SK-N-SH (cell line): ENCODE data around the gene ABHD4. TPM values are rescaled to one million over a fixed set of nuclear protein-coding genes. Genes with fewer than 3 reads are reported as not detected.
"Not testable (repeated sequence)": the region's sequence is repeated elsewhere in the genome, so short reads cannot be mapped to it uniquely, and the experiment has no call there.

Source experiments
- CTCF ChIA-PET: fragments of 300-600, 350-600 bp; formaldehyde crosslinking; extraction: SDS; loops from one replicate; lab custom pipeline; 2021; lab: Yijun Ruan, JAX
- POLR2A ChIA-PET: fragments of 350-600 bp; sonication (Branson Sonifier 250); formaldehyde crosslinking; extraction: SDS; loops from one replicate; lab custom pipeline; 2020; ENCODE audit warnings: antibody characterized with exemption, inconsistent platforms; lab: Yijun Ruan, JAX
- DNase-seq: peaks from one replicate; pipeline ENCODE4 v3.0.0; 2012
- H2AFZ ChIP-seq: fragments of 200-600 bp; sonication (generic); 2 replicates; pipeline ENCODE4 v1.8.1; 2016; ENCODE audit warnings: antibody characterized with exemption, mild to moderate bottlenecking, low read depth
- H3F3A ChIP-seq: fragments of 200-600 bp; sonication (generic); replicated peaks from 2 replicates; pipeline ENCODE3; 2016; ENCODE audit warnings: antibody characterized with exemption, mild to moderate bottlenecking; ENCODE audit not compliant: insufficient read depth
- H3K27ac ChIP-seq, 2 experiments: fragments of 200-500 bp in 1 of 2; fragments of 200-600 bp in 1 of 2; sonication (Bioruptor generic) in 1 of 2; sonication (generic), shearing (Covaris generic) in 1 of 2; 2 replicates each; pipeline versions ENCODE4 v1.5.1 to v1.6.1; 2014 to 2016; ENCODE audit warnings: low read depth in 2 of 2, inconsistent platforms in 1 of 2, low read length in 1 of 2, mild to moderate bottlenecking in 1 of 2, mixed read lengths in 1 of 2
- H3K27me3 ChIP-seq: fragments of 200-600 bp; sonication (generic), shearing (Covaris generic); 2 replicates; pipeline ENCODE4 v1.6.1; 2016; ENCODE audit warnings: mixed run types; ENCODE audit not compliant: insufficient read depth
- H3K36me3 ChIP-seq, 2 experiments: fragments of 200-500 bp in 1 of 2; fragments of 200-600 bp in 1 of 2; sonication (Bioruptor generic) in 1 of 2; sonication (generic) in 1 of 2; replicated peaks in 1 of 2; 2 replicates each; pipeline versions ENCODE3 to v1.5.1; 2014 to 2016; ENCODE audit warnings: low read length in 1 of 2, mild to moderate bottlenecking in 1 of 2; ENCODE audit not compliant: insufficient read depth in 2 of 2, control insufficient read depth in 1 of 2
- H3K4me1 ChIP-seq, 2 experiments: fragments of 200-500 bp in 1 of 2; fragments of 200-600 bp in 1 of 2; sonication (Bioruptor generic) in 1 of 2; sonication (generic), shearing (Covaris generic) in 1 of 2; 2 replicates each; pipeline versions ENCODE4 v1.5.1 to v1.6.1; 2014 to 2016; ENCODE audit warnings: low read depth in 1 of 2, low read length in 1 of 2, mixed run types in 1 of 2; ENCODE audit not compliant: insufficient read depth in 2 of 2, control insufficient read depth in 1 of 2
- H3K4me2 ChIP-seq: fragments of 200-600 bp; sonication (generic), shearing (Covaris generic); 2 replicates; pipeline ENCODE4 v1.6.1; 2017; ENCODE audit warnings: mixed run types
- H3K4me3 ChIP-seq, 2 experiments: fragments of 200-500 bp in 1 of 2; fragments of 200-600 bp in 1 of 2; sonication (Bioruptor generic) in 1 of 2; sonication (generic), shearing (Covaris generic) in 1 of 2; 2 replicates each; pipeline versions ENCODE4 v1.5.1 to v1.8.1; 2014 to 2016; ENCODE audit warnings: low read depth in 2 of 2, inconsistent platforms in 1 of 2, low read length in 1 of 2, mild to moderate bottlenecking in 1 of 2, mixed read lengths in 1 of 2, moderate library complexity in 1 of 2
- H3K79me2 ChIP-seq: fragments of 200-600 bp; sonication (generic); 2 replicates; pipeline ENCODE4 v1.8.1; 2017; ENCODE audit warnings: mild to moderate bottlenecking; ENCODE audit not compliant: insufficient read depth
- H3K9ac ChIP-seq: fragments of 200-600 bp; sonication (generic); 2 replicates; pipeline ENCODE4 v1.6.1; 2017; ENCODE audit warnings: mixed run types
- H3K9me2 ChIP-seq: fragments of 200-600 bp; sonication (generic); 2 replicates; pipeline ENCODE4 v1.6.1; 2017; ENCODE audit warnings: mixed run types
- H3K9me3 ChIP-seq: fragments of 200-600 bp; sonication (generic); 2 replicates; pipeline ENCODE4 v1.6.1; 2017; ENCODE audit warnings: mixed run types, mild to moderate bottlenecking, moderate library complexity
- H4K20me1 ChIP-seq: fragments of 200-600 bp; sonication (generic); 2 replicates; pipeline ENCODE4 v1.6.1; 2017; ENCODE audit warnings: mild to moderate bottlenecking, mixed run types; ENCODE audit not compliant: insufficient read depth
- CHD2 ChIP-seq: fragments of 150-350 bp; IDR thresholded peaks from 2 replicates; pipeline ENCODE4 v1.6.1; 2018; ENCODE audit warnings: low read length; ENCODE audit not compliant: partially characterized antibody
- CTCF ChIP-seq: fragments of 200-600 bp; sonication (generic); IDR thresholded peaks from 2 replicates; pipeline ENCODE4 v1.6.1; 2017; ENCODE audit warnings: antibody characterized with exemption, mild to moderate bottlenecking, moderate library complexity
- EP300 ChIP-seq, 2 experiments: IDR thresholded peaks; 2 replicates each; pipeline versions ENCODE4 v1.4.0 to v1.6.1; 2012; ENCODE audit warnings: borderline replicate concordance in 1 of 2, low read depth in 1 of 2, low read length in 1 of 2
- EZH2phosphoT487 ChIP-seq: fragments of 200-600 bp; sonication (generic); IDR thresholded peaks from 2 replicates; pipeline ENCODE4 v1.6.1; 2017; ENCODE audit warnings: low read depth, mixed run types, mild to moderate bottlenecking, antibody characterized with exemption, moderate library complexity, borderline replicate concordance
- GABPA ChIP-seq: IDR thresholded peaks from 2 replicates; pipeline ENCODE4 v1.4.0; 2012; ENCODE audit warnings: low read depth, mild to moderate bottlenecking
- MXI1 ChIP-seq: IDR thresholded peaks from 2 replicates; pipeline ENCODE4 v1.6.1; 2012; ENCODE audit warnings: mild to moderate bottlenecking, low read depth, low read length, improper control_type of control experiment
- NRF1 ChIP-seq: IDR thresholded peaks from 2 replicates; pipeline ENCODE4 v1.6.1; 2012; ENCODE audit warnings: low read depth, mild to moderate bottlenecking, low read length
- RCOR1 ChIP-seq: fragments of 150-350 bp; IDR thresholded peaks from 2 replicates; pipeline ENCODE4 v1.6.1; 2017; ENCODE audit warnings: antibody characterized with exemption, low read length
- RFX5 ChIP-seq: IDR thresholded peaks from 2 replicates; pipeline ENCODE4 v1.6.1; 2012; ENCODE audit warnings: mild to moderate bottlenecking, improper control_type of control experiment, low read length
- SIN3A ChIP-seq: IDR thresholded peaks from 2 replicates; pipeline ENCODE4 v1.6.1; 2012; ENCODE audit warnings: low read depth, mild to moderate bottlenecking, low read length, moderate library complexity, borderline replicate concordance
- TEAD4 ChIP-seq: IDR thresholded peaks from 2 replicates; pipeline ENCODE4 v1.4.0; 2012; ENCODE audit warnings: mild to moderate bottlenecking, borderline replicate concordance; ENCODE audit not compliant: insufficient read depth
- USF2 ChIP-seq: fragments of 150-350 bp; IDR thresholded peaks from 2 replicates; pipeline ENCODE4 v1.6.1; 2017; ENCODE audit warnings: antibody characterized with exemption, low read length, low read depth, borderline replicate concordance
- YY1 ChIP-seq: IDR thresholded peaks from 2 replicates; pipeline ENCODE4 v1.4.0; 2012; ENCODE audit warnings: low read depth, mild to moderate bottlenecking
- ZBTB33 ChIP-seq: IDR thresholded peaks from 2 replicates; pipeline ENCODE4 v1.4.0; 2012; ENCODE audit warnings: low read depth, borderline replicate concordance
- WGBS: methylation state at CpG from one replicate; pipeline ENCODE4 v1.1.6; 2017; ENCODE audit warnings: low lambda C conversion rate; 5-methylcytosine and 5-hydroxymethylcytosine counted together
- polyA plus RNA-seq, 3 experiments: library from polyadenylated mRNA; depleted of rRNA; stranded (reverse); fragments of >200 nt; gene quantifications; 2 replicates each; pipeline ENCODE4 v1.2.3, GENCODE V29; 2012
- TF ChIP-seq, protein P1 (sequence below): fragments of 150-350 bp; IDR thresholded peaks from 2 replicates; pipeline ENCODE4 v1.6.1; 2016; ENCODE audit warnings: mild to moderate bottlenecking, low read depth, low read length

ABHD4 gene
- polyA plus RNA-seq, 1 of the 3 experiments (the other 2 are of a cell fraction) = 15.0 TPM

GRCh38 chr14:22553445-22553844 lies 44.7 kb upstream of the ABHD4 start:
- no peak for DNase-seq
- H3K79me2 ChIP-seq = no peaks in the 10 kb centered on the region
- WGBS = 87% methylated on average over 5 of the region's 5 CpGs
- no peak overlapping the region for H3K4me2 ChIP-seq
- H4K20me1 ChIP-seq = no peaks in the 10 kb centered on the region
- H3K27me3 ChIP-seq = no peaks in the 10 kb centered on the region
- ChIA-PET POLR2A (no interaction called here), CTCF (interaction anchor here (0.9 to 10.3 kb wide), 3 partner anchors 15 to 299 kb away, joined by 3 to 116 read pairs (median 5); no protein-coding TSS in a partner anchor)
- no peak overlapping the region for H3K27ac ChIP-seq
- H3K9me3 ChIP-seq = no peaks in the 10 kb centered on the region
- H3K4me3 ChIP-seq = no peak overlapping the region
- H3F3A ChIP-seq = peaks cover 12% of the 10 kb centered on the region
- H3K9ac ChIP-seq = no peak overlapping the region
- no peak overlapping the region for H2AFZ ChIP-seq
- H3K9me2 ChIP-seq = no peaks in the 10 kb centered on the region
- H3K4me1 ChIP-seq = peaks cover 3 to 40% of the 10 kb centered on the region in 2 experiments; a peak in 3 of 4 replicates
- TF ChIP-seq GABPA (no peak), EP300 (IDR thresholded peaks at IDR 0.05; ENCODE audit: borderline replicate concordance in 1 of 2, low read depth in 1 of 2, low read length in 1 of 2) (no peak), RFX5 (no peak), YY1 (no peak), SIN3A (no peak), USF2 (no peak), RCOR1 (no peak), CTCF (no peak), ZBTB33 (no peak), EZH2phosphoT487 (no peak), TEAD4 (no peak), CHD2 (no peak), MXI1 (no peak), NRF1 (no peak)
- TF ChIP-seq, protein P1, sequence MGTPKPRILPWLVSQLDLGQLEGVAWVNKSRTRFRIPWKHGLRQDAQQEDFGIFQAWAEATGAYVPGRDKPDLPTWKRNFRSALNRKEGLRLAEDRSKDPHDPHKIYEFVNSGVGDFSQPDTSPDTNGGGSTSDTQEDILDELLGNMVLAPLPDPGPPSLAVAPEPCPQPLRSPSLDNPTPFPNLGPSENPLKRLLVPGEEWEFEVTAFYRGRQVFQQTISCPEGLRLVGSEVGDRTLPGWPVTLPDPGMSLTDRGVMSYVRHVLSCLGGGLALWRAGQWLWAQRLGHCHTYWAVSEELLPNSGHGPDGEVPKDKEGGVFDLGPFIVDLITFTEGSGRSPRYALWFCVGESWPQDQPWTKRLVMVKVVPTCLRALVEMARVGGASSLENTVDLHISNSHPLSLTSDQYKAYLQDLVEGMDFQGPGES = no peak
- H3K36me3 ChIP-seq = no peaks in the 10 kb centered on the region

DNA sequence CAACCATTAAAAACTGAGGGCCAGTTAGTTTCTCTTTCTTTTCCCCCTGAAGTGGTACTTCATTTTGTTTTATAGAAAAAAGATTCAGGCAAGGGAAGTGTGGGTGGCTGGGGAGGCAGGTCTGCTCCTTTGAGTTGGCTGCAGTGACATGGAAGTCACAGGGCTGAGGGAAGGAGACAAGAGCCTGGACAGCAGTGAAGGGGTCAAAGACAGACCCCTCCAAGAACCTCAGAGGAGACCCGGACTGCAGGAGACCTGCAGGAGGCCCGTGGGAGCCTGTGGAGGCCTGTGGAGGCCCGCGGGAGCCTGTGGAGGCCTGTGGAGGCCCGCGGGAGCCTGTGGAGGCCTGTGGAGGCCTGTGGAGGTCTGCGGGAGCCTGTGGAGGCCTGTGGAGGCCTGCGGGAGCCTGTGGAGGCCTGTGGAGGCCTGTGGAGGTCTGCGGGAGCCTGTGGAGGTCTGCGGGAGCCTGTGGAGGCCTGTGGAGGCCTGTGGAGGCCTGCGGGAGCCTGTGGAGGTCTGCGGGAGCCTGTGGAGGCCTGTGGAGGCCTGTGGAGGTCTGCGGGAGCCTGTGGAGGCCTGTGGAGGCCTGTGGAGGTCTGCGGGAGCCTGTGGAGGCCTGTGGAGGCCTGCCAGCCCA lies 44.1 kb upstream of the ABHD4 start:
- H3K4me3 ChIP-seq, H3K27me3 ChIP-seq, H3K79me2 ChIP-seq, H4K20me1 ChIP-seq, H3K27ac ChIP-seq, H3K9me3 ChIP-seq, POLR2A ChIA-PET, DNase-seq, H3K9ac ChIP-seq, H3K4me2 ChIP-seq, H2AFZ ChIP-seq, H3K36me3 ChIP-seq, H3K9me2 ChIP-seq: not testable (repeated sequence)
- H3F3A ChIP-seq = peaks cover 12% of the 10 kb centered on the region
- WGBS = 91% methylated on average over 9 of the region's 14 CpGs
- H3K4me1 ChIP-seq = peaks cover 3 to 40% of the 10 kb centered on the region in 2 experiments; a peak in 3 of 4 replicates
- CTCF ChIA-PET = interaction anchor here (0.6 to 10.3 kb wide), 3 partner anchors 14 to 98 kb away, joined by 3 to 116 read pairs (median 42); no protein-coding TSS in a partner anchor
